ENCODE measurements around the gene ADH1A.
"Not testable (repeated sequence)": the region's sequence is repeated elsewhere in the genome, so short reads cannot be mapped to it uniquely, and the experiment has no call there.

DNA sequence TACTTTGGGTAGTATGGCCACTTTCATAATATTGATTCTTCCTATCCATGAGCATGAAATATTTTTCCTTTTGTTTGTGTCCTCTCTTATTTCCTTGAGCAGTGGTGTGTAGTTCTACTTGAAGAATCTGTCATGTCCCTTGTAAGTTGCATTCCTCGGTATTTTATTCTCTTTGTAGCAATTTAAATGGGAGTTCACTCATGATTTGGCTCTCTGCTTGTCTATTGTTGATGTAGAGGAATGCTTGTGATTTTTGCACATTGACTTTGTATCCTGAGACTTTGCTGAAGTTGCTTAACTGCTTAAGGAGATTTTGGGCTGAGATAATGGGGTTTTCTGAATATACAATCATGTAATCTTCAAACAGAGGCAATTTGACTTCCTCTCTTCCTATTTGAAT lies 62.1 kb downstream of the ADH1A start:
- TF ChIP-seq, protein P1, sequence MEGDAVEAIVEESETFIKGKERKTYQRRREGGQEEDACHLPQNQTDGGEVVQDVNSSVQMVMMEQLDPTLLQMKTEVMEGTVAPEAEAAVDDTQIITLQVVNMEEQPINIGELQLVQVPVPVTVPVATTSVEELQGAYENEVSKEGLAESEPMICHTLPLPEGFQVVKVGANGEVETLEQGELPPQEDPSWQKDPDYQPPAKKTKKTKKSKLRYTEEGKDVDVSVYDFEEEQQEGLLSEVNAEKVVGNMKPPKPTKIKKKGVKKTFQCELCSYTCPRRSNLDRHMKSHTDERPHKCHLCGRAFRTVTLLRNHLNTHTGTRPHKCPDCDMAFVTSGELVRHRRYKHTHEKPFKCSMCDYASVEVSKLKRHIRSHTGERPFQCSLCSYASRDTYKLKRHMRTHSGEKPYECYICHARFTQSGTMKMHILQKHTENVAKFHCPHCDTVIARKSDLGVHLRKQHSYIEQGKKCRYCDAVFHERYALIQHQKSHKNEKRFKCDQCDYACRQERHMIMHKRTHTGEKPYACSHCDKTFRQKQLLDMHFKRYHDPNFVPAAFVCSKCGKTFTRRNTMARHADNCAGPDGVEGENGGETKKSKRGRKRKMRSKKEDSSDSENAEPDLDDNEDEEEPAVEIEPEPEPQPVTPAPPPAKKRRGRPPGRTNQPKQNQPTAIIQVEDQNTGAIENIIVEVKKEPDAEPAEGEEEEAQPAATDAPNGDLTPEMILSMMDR (conservative IDR thresholded peaks at IDR 0.05): not testable (repeated sequence)
- not testable (repeated sequence) for TF ChIP-seq ZFX (IDR thresholded peaks at IDR 0.05)

Measured in C4-2B (cell line).